PC-9 (cell line): Measurements from ENCODE around the gene CALML6.

Source experiments
- CTCF ChIP-seq: fragments of 200-600 bp; sonication (generic); conservative IDR thresholded peaks from 2 replicates; pipeline ENCODE4 v1.6.1; 2017; ENCODE audit warnings: mixed run types, antibody characterized with exemption, mild to moderate bottlenecking, moderate library complexity
- EZH2 ChIP-seq: fragments of 200-600 bp; sonication (generic); IDR thresholded peaks from 2 replicates; pipeline ENCODE4 v1.8.0; 2017; ENCODE audit warnings: antibody characterized with exemption, low read depth

GRCh38 chr1:1945782-1946393, 30.8 kb downstream of the CALML6 start:
- no peak for TF ChIP-seq CTCF
- no peak for TF ChIP-seq EZH2
